K562 (cell line): ENCODE measurements around the gene SEZ6L. TPM values are rescaled to one million over a fixed set of nuclear protein-coding genes. Genes with fewer than 3 reads are reported as not detected.

Experiments
- ADNP ChIP-seq: fragments of 200-800 bp; sonication (Bioruptor generic); IDR thresholded peaks from 2 replicates; pipeline ENCODE4 v1.6.1; 2016; ENCODE audit warnings: missing genetic modification characterization, missing compliant biosample characterization
- ATF1 ChIP-seq, 2 experiments: fragments of 450-650 bp in 1 of 2; IDR thresholded peaks; 2 replicates each; pipeline ENCODE4 v1.6.1; 2016; ENCODE audit warnings: missing compliant biosample characterization in 1 of 2, missing genetic modification characterization in 1 of 2
- BRD4 ChIP-seq: fragments of 200-600 bp; sonication (generic); IDR thresholded peaks from 2 replicates; pipeline ENCODE4 v1.6.1; 2017; ENCODE audit warnings: inconsistent platforms
- ERF ChIP-seq: fragments of 450-650 bp; formaldehyde crosslinking; IDR thresholded peaks from 2 replicates; pipeline ENCODE4 v1.4.0; 2020; ENCODE audit warnings: mild to moderate bottlenecking, mixed read lengths
- FOXA3 ChIP-seq, 2 experiments: fragments of 450-650 bp in 1 of 2; sonication (generic) in 1 of 2; formaldehyde crosslinking; IDR thresholded peaks in 1 of 2; conservative IDR thresholded peaks in 1 of 2; 2 replicates each; pipeline versions ENCODE4 v1.4.0 to v1.8.0; 2020 to 2022; ENCODE audit warnings: mild to moderate bottlenecking in 2 of 2, missing genetic modification reagents in 1 of 2
- GABPB2 ChIP-seq: fragments of 250-450 bp; sonication (Bioruptor Pico); conservative IDR thresholded peaks from 2 replicates; pipeline ENCODE4 v1.5.1; 2021; ENCODE audit warnings: mild to moderate bottlenecking
- GTF2A2 ChIP-seq: IDR thresholded peaks from 2 replicates; pipeline ENCODE4 v1.6.1; 2016; ENCODE audit warnings: mild to moderate bottlenecking, missing genetic modification characterization, missing compliant biosample characterization
- NFE2 ChIP-seq: IDR thresholded peaks from 2 replicates; pipeline ENCODE4 v1.6.1; 2014; ENCODE audit warnings: antibody characterized with exemption, low read depth
- NFYB ChIP-seq: IDR thresholded peaks from 2 replicates; pipeline ENCODE4 v1.6.1; 2011; ENCODE audit warnings: mild to moderate bottlenecking, moderate library complexity; ENCODE audit not compliant: insufficient read length; ENCODE audit errors: extremely low read depth
- PHF20 ChIP-seq: fragments of 450-650 bp; IDR thresholded peaks from 2 replicates; pipeline ENCODE4 v1.6.1; 2018; ENCODE audit not compliant: partially characterized antibody
- PURB ChIP-seq: sonication (generic); formaldehyde crosslinking; IDR thresholded peaks from 2 replicates; pipeline ENCODE4 v1.9.0; 2021; ENCODE audit warnings: low read depth, mild to moderate bottlenecking, missing genetic modification reagents
- RFX7 ChIP-seq: fragments of 250-450 bp; sonication (Bioruptor Pico); IDR thresholded peaks from 2 replicates; pipeline ENCODE4 v1.5.1; 2021; ENCODE audit warnings: mild to moderate bottlenecking
- SMARCA5 ChIP-seq: fragments of 450-650 bp; IDR thresholded peaks from 2 replicates; pipeline ENCODE4 v1.6.1; 2016
- SMARCB1 ChIP-seq: IDR thresholded peaks from 2 replicates; pipeline ENCODE4 v1.6.1; 2011; ENCODE audit warnings: improper control_type of control experiment, low read depth; ENCODE audit not compliant: insufficient read length
- SNAPC5 ChIP-seq: fragments of 250-450 bp; sonication (Bioruptor Pico); IDR thresholded peaks from 2 replicates; pipeline ENCODE4 v1.8.0; 2021; ENCODE audit warnings: moderate library complexity, mild to moderate bottlenecking, inconsistent platforms
- STAT5B ChIP-seq: fragments of 250-450 bp; sonication (Bioruptor Pico); IDR thresholded peaks from 2 replicates; pipeline ENCODE4 v1.8.0; 2021; ENCODE audit warnings: mild to moderate bottlenecking, inconsistent platforms
- SUPT5H ChIP-seq: fragments of 450-650 bp; IDR thresholded peaks from 2 replicates; pipeline ENCODE4 v1.6.1; 2016
- TAF9B ChIP-seq: fragments of 450-650 bp; IDR thresholded peaks from 2 replicates; pipeline ENCODE4 v1.6.1; 2018; ENCODE audit warnings: mild to moderate bottlenecking; ENCODE audit not compliant: partially characterized antibody
- ZBTB43 ChIP-seq: sonication (generic); formaldehyde crosslinking; IDR thresholded peaks from 2 replicates; pipeline ENCODE4 v1.8.0; 2023; ENCODE audit warnings: mild to moderate bottlenecking, missing genetic modification reagents
- ZBTB9 ChIP-seq: fragments of 450-650 bp; formaldehyde crosslinking; IDR thresholded peaks from 2 replicates; pipeline ENCODE4 v1.4.0; 2020; ENCODE audit warnings: mild to moderate bottlenecking, moderate library complexity
- ZNF395 ChIP-seq: fragments of 200-800 bp; sonication (Bioruptor generic); IDR thresholded peaks from 2 replicates; pipeline ENCODE4 v1.6.1; 2017; ENCODE audit warnings: missing genetic modification characterization, missing compliant biosample characterization
- ZNF592 ChIP-seq: fragments of 450-650 bp; IDR thresholded peaks from 2 replicates; pipeline ENCODE4 v1.6.1; 2017; ENCODE audit warnings: antibody characterized with exemption, mild to moderate bottlenecking
- polyA plus RNA-seq, 8 experiments: library from polyadenylated mRNA; depleted of rRNA in 4 of 8; stranded (reverse) in 5 of 8; unstranded in 3 of 8; fragments of >200 nt; fragmentation: Nextera tagmentation in 2 of 8; fragmentation: Illumina TruSeq in 1 of 8; extraction: Ambion mirVana in 2 of 8; extraction: Trizol in 1 of 8; gene quantifications; 2 replicates each; pipeline versions ENCODE4 v1.2.1 to v1.2.3, GENCODE V29; 2011 to 2014; ENCODE audit warnings: inconsistent platforms in 1 of 8, missing spikeins in 1 of 8
- total RNA-seq, 7 experiments: library from RNA; depleted of rRNA in 6 of 7; stranded (reverse); fragments of >200 nt in 6 of 7; fragmentation: Illumina TruSeq in 2 of 7; extraction: Trizol in 2 of 7; gene quantifications; 2 replicates each; pipeline versions ENCODE4 v1.2.1 to v1.2.3, GENCODE V29; 2011 to 2021; ENCODE audit warnings: low replicate concordance in 1 of 7

Gene SEZ6L
- total and polyA plus RNA-seq, 9 of the 15 experiments (the other 6 are each of a cell fraction or from before 2014, with no cell fraction given): not detected

- TF ChIP-seq SMARCB1: no peak
- no peak for TF ChIP-seq SMARCA5
- TF ChIP-seq TAF9B: no peak
- no peak for TF ChIP-seq GABPB2 (CRISPR knock-in tag)
- 0 out of 2 replicates have a peak, but pooled peaks have one; percentile 23 for TF ChIP-seq BRD4
- no peak for TF ChIP-seq ZNF592
- no peak for TF ChIP-seq GTF2A2 (tag)
- TF ChIP-seq FOXA3 (CRISPR knock-in tag; conservative IDR thresholded peaks at IDR 0.05 in 1 of 2, IDR thresholded peaks at IDR 0.05 in 1 of 2): peak; percentile 57 to 65; a peak in 3 of 4 replicates
- no peak for TF ChIP-seq RFX7 (CRISPR knock-in tag)
- no peak for TF ChIP-seq SNAPC5 (CRISPR knock-in tag)
- no peak for TF ChIP-seq PURB (CRISPR knock-in tag)
- TF ChIP-seq NFE2: peak; percentile 72
- TF ChIP-seq SUPT5H: no peak
- TF ChIP-seq ADNP (tag): peak; percentile 66
- no peak for TF ChIP-seq ATF1 (CRISPR knock-in tag; IDR thresholded peaks at IDR 0.05)
- 0 out of 2 replicates have a peak, but pooled peaks have one; percentile 27 for TF ChIP-seq ATF1 (tag; IDR thresholded peaks at IDR 0.05)
- no peak for TF ChIP-seq ZBTB43 (CRISPR knock-in tag)
- no peak for TF ChIP-seq PHF20
- no peak for TF ChIP-seq ERF (CRISPR knock-in tag)
- TF ChIP-seq ZNF395 (CRISPR knock-in tag): peak; percentile 83
- TF ChIP-seq ZBTB9 (CRISPR knock-in tag): no peak
- TF ChIP-seq NFYB: no peak
- TF ChIP-seq STAT5B (CRISPR knock-in tag): no peak
Measured at GRCh38 chr22:26404851-26405421, 235.7 kb downstream of the SEZ6L start (continued).
